HepG2 (cell line): ENCODE measurements around the gene GMNN. TPM values are rescaled to one million over a fixed set of nuclear protein-coding genes. Genes with fewer than 3 reads are reported as not detected.

Experiments
- HMGA1 ChIP-seq: sonication (generic); formaldehyde crosslinking; conservative IDR thresholded peaks from 2 replicates; pipeline ENCODE4 v1.4.0; 2020; ENCODE audit warnings: missing genetic modification reagents
- MED8 ChIP-seq: sonication (generic); formaldehyde crosslinking; IDR thresholded peaks from 2 replicates; pipeline ENCODE4 v1.8.1; 2023; ENCODE audit warnings: mild to moderate bottlenecking, missing genetic modification reagents; ENCODE audit not compliant: insufficient replicate concordance
- MZF1 ChIP-seq: sonication (generic); formaldehyde crosslinking; IDR thresholded peaks from 2 replicates; pipeline ENCODE4 v1.8.1; 2023; ENCODE audit warnings: mild to moderate bottlenecking, missing genetic modification reagents, borderline replicate concordance
- NR2F1 ChIP-seq, 2 experiments: fragments of 450-650 bp in 1 of 2; formaldehyde crosslinking in 1 of 2; IDR thresholded peaks; 2 replicates each; pipeline versions ENCODE4 v1.5.0 to v1.6.1; 2016 to 2020; ENCODE audit warnings: mild to moderate bottlenecking in 1 of 2, missing compliant biosample characterization in 1 of 2, missing genetic modification reagents in 1 of 2, moderate library complexity in 1 of 2
- POLR2A ChIP-seq, 2 experiments: IDR thresholded peaks; 2 replicates each; pipeline ENCODE4 v1.6.1; 2011; ENCODE audit warnings: low read depth in 2 of 2, low read length in 2 of 2, mild to moderate bottlenecking in 1 of 2, moderate library complexity in 1 of 2; ENCODE audit not compliant: insufficient read depth in 1 of 2
- RXRA ChIP-seq: sonication (generic); formaldehyde crosslinking; IDR thresholded peaks from 2 replicates; pipeline ENCODE4 v1.5.1; 2020; ENCODE audit warnings: missing genetic modification reagents
- SALL1 ChIP-seq: sonication (generic); formaldehyde crosslinking; IDR thresholded peaks from 2 replicates; pipeline ENCODE4 v1.8.0; 2022; ENCODE audit warnings: mild to moderate bottlenecking, missing genetic modification reagents
- SIX1 ChIP-seq: sonication (generic); formaldehyde crosslinking; IDR thresholded peaks from 2 replicates; pipeline ENCODE4 v1.4.0; 2020; ENCODE audit warnings: missing genetic modification reagents, borderline replicate concordance
- ZBTB38 ChIP-seq: sonication (generic); formaldehyde crosslinking; IDR thresholded peaks from 2 replicates; pipeline ENCODE4 v1.5.1; 2020; ENCODE audit warnings: mild to moderate bottlenecking, missing genetic modification reagents
- ZFP82 ChIP-seq: sonication (generic); formaldehyde crosslinking; IDR thresholded peaks from 2 replicates; pipeline ENCODE4 v1.5.1; 2020; ENCODE audit warnings: mild to moderate bottlenecking, missing genetic modification reagents, borderline replicate concordance
- ZNF616 ChIP-seq: sonication (generic); formaldehyde crosslinking; IDR thresholded peaks from 2 replicates; pipeline ENCODE4 v1.5.0; 2020; ENCODE audit warnings: low read depth, mild to moderate bottlenecking, missing genetic modification reagents
- ZNF878 ChIP-seq: sonication (generic); formaldehyde crosslinking; IDR thresholded peaks from 2 replicates; pipeline ENCODE4 v1.8.1; 2023; ENCODE audit warnings: mild to moderate bottlenecking, missing genetic modification reagents, moderate library complexity
- ZSCAN20 ChIP-seq: sonication (generic); formaldehyde crosslinking; IDR thresholded peaks from 2 replicates; pipeline ENCODE4 v1.4.0; 2020; ENCODE audit warnings: missing genetic modification reagents, mild to moderate bottlenecking, borderline replicate concordance
- polyA plus RNA-seq, 8 experiments: library from polyadenylated mRNA; depleted of rRNA in 3 of 8; stranded (reverse) in 7 of 8; unstranded in 1 of 8; fragments of >200 nt; fragmentation: Illumina TruSeq in 4 of 8; extraction: Trizol in 4 of 8; gene quantifications; 2 replicates each; pipeline versions ENCODE4 v1.2.1 to v1.2.3, GENCODE V29; 2011 to 2016; ENCODE audit warnings: low read depth in 4 of 8, missing spikeins in 1 of 8, mixed read lengths in 1 of 8; ENCODE audit not compliant: insufficient read depth in 1 of 8
- total RNA-seq, 5 experiments: library from RNA; depleted of rRNA; stranded (reverse); fragments of >200 nt; fragmentation: Illumina TruSeq; extraction: Trizol; gene quantifications; 2 replicates each; pipeline ENCODE4 v1.2.3, GENCODE V29; 2016; ENCODE audit warnings: low read depth in 1 of 5
- TF ChIP-seq, protein P1 (sequence below): sonication (generic); formaldehyde crosslinking; IDR thresholded peaks from 2 replicates; pipeline ENCODE4 v1.5.0; 2020; ENCODE audit warnings: mild to moderate bottlenecking, missing genetic modification reagents
- TF ChIP-seq, protein P2 (sequence below): sonication (generic); formaldehyde crosslinking; conservative IDR thresholded peaks from 2 replicates; pipeline ENCODE4 v1.4.0; 2020; ENCODE audit warnings: mild to moderate bottlenecking, missing genetic modification reagents, moderate library complexity
- TF ChIP-seq, protein P3 (sequence below): sonication (generic); formaldehyde crosslinking; IDR thresholded peaks from 2 replicates; pipeline ENCODE4 v1.8.0; 2022; ENCODE audit warnings: mild to moderate bottlenecking, missing genetic modification reagents, moderate library complexity
- TF ChIP-seq, protein P4 (sequence below): IDR thresholded peaks from 2 replicates; pipeline ENCODE4 v1.6.1; 2016; ENCODE audit warnings: missing genetic modification reagents, missing compliant biosample characterization
- TF ChIP-seq, protein P5 (sequence below): sonication (generic); formaldehyde crosslinking; IDR thresholded peaks from 2 replicates; pipeline ENCODE4 v1.5.0; 2020; ENCODE audit warnings: missing genetic modification reagents
- TF ChIP-seq, protein P6 (sequence below): sonication (generic); formaldehyde crosslinking; IDR thresholded peaks from 2 replicates; pipeline ENCODE4 v1.5.1; 2020; ENCODE audit warnings: missing genetic modification reagents, mild to moderate bottlenecking, borderline replicate concordance

GMNN gene
- total and polyA plus RNA-seq, 2 of the 13 experiments (the other 11 are each of a cell fraction or from before 2014, with no cell fraction given): 61.8 to 154 TPM

DNA sequence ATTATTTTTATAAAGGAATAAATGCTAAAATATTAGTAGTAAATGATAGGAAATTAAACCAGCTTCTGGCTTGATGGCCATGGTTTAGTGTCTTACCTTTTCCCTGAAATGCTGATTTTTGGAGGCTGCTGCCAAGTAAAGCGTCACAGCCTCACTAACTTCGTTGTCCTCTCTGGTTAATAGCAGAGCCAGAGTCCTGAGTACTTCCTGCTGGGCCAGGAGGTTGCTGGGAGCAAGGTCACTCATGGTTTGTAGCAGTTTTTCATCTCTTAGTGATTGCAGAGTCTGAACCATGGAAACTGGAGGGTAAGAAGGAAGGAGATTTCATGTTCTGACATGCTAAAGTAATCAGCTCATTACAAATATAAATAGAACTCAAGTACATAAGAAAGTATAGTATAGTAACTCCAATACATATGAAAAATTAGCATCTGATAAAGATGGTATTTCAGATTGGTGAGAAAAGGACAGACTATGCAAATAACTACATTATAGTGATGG lies 50.4 kb downstream of the GMNN start (continued):
- TF ChIP-seq, protein P1, sequence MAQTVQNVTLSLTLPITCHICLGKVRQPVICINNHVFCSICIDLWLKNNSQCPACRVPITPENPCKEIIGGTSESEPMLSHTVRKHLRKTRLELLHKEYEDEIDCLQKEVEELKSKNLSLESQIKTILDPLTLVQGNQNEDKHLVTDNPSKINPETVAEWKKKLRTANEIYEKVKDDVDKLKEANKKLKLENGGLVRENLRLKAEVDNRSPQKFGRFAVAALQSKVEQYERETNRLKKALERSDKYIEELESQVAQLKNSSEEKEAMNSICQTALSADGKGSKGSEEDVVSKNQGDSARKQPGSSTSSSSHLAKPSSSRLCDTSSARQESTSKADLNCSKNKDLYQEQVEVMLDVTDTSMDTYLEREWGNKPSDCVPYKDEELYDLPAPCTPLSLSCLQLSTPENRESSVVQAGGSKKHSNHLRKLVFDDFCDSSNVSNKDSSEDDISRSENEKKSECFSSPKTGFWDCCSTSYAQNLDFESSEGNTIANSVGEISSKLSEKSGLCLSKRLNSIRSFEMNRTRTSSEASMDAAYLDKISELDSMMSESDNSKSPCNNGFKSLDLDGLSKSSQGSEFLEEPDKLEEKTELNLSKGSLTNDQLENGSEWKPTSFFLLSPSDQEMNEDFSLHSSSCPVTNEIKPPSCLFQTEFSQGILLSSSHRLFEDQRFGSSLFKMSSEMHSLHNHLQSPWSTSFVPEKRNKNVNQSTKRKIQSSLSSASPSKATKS: no peak
- 0 out of 4 replicates have a peak, but pooled peaks of 1 of the 2 experiments have one; percentile 9 for TF ChIP-seq NR2F1 (CRISPR knock-in tag; IDR thresholded peaks at IDR 0.05)
- TF ChIP-seq POLR2A (IDR thresholded peaks at IDR 0.05; ENCODE audit: insufficient read depth in 1 of 2, low read depth in 2 of 2, low read length in 2 of 2): no peak
- TF ChIP-seq, protein P2, sequence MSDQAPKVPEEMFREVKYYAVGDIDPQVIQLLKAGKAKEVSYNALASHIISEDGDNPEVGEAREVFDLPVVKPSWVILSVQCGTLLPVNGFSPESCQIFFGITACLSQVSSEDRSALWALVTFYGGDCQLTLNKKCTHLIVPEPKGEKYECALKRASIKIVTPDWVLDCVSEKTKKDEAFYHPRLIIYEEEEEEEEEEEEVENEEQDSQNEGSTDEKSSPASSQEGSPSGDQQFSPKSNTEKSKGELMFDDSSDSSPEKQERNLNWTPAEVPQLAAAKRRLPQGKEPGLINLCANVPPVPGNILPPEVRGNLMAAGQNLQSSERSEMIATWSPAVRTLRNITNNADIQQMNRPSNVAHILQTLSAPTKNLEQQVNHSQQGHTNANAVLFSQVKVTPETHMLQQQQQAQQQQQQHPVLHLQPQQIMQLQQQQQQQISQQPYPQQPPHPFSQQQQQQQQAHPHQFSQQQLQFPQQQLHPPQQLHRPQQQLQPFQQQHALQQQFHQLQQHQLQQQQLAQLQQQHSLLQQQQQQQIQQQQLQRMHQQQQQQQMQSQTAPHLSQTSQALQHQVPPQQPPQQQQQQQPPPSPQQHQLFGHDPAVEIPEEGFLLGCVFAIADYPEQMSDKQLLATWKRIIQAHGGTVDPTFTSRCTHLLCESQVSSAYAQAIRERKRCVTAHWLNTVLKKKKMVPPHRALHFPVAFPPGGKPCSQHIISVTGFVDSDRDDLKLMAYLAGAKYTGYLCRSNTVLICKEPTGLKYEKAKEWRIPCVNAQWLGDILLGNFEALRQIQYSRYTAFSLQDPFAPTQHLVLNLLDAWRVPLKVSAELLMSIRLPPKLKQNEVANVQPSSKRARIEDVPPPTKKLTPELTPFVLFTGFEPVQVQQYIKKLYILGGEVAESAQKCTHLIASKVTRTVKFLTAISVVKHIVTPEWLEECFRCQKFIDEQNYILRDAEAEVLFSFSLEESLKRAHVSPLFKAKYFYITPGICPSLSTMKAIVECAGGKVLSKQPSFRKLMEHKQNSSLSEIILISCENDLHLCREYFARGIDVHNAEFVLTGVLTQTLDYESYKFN (CRISPR knock-in tag): 0 out of 2 replicates have a peak, but pooled peaks have one; percentile 23
- TF ChIP-seq RXRA (CRISPR knock-in tag): no peak
- TF ChIP-seq ZNF878 (CRISPR knock-in tag): no peak
- TF ChIP-seq, protein P3, sequence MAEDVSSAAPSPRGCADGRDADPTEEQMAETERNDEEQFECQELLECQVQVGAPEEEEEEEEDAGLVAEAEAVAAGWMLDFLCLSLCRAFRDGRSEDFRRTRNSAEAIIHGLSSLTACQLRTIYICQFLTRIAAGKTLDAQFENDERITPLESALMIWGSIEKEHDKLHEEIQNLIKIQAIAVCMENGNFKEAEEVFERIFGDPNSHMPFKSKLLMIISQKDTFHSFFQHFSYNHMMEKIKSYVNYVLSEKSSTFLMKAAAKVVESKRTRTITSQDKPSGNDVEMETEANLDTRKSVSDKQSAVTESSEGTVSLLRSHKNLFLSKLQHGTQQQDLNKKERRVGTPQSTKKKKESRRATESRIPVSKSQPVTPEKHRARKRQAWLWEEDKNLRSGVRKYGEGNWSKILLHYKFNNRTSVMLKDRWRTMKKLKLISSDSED (CRISPR knock-in tag): no peak
- no peak for TF ChIP-seq ZSCAN20 (CRISPR knock-in tag)
- TF ChIP-seq, protein P4, sequence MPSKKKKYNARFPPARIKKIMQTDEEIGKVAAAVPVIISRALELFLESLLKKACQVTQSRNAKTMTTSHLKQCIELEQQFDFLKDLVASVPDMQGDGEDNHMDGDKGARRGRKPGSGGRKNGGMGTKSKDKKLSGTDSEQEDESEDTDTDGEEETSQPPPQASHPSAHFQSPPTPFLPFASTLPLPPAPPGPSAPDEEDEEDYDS (CRISPR knock-in tag): no peak
- no peak for TF ChIP-seq ZFP82 (CRISPR knock-in tag)
- no peak for TF ChIP-seq ZNF616 (CRISPR knock-in tag)
- TF ChIP-seq MED8 (CRISPR knock-in tag): no peak
- TF ChIP-seq MZF1 (CRISPR knock-in tag): no peak
- no peak for TF ChIP-seq SIX1
- TF ChIP-seq HMGA1: no peak
- TF ChIP-seq, protein P5, sequence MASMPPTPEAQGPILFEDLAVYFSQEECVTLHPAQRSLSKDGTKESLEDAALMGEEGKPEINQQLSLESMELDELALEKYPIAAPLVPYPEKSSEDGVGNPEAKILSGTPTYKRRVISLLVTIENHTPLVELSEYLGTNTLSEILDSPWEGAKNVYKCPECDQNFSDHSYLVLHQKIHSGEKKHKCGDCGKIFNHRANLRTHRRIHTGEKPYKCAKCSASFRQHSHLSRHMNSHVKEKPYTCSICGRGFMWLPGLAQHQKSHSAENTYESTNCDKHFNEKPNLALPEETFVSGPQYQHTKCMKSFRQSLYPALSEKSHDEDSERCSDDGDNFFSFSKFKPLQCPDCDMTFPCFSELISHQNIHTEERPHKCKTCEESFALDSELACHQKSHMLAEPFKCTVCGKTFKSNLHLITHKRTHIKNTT: no peak
- TF ChIP-seq SALL1 (CRISPR knock-in tag): 0 out of 2 replicates have a peak, but pooled peaks have one; percentile 29
- TF ChIP-seq, protein P6, sequence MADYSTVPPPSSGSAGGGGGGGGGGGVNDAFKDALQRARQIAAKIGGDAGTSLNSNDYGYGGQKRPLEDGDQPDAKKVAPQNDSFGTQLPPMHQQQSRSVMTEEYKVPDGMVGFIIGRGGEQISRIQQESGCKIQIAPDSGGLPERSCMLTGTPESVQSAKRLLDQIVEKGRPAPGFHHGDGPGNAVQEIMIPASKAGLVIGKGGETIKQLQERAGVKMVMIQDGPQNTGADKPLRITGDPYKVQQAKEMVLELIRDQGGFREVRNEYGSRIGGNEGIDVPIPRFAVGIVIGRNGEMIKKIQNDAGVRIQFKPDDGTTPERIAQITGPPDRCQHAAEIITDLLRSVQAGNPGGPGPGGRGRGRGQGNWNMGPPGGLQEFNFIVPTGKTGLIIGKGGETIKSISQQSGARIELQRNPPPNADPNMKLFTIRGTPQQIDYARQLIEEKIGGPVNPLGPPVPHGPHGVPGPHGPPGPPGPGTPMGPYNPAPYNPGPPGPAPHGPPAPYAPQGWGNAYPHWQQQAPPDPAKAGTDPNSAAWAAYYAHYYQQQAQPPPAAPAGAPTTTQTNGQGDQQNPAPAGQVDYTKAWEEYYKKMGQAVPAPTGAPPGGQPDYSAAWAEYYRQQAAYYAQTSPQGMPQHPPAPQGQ (CRISPR knock-in tag): no peak
- no peak for TF ChIP-seq ZBTB38
